C4-2B (cell line): ENCODE measurements around the gene SCTR.

Source experiments
- ZFX ChIP-seq: fragments of 450-650 bp; IDR thresholded peaks from 2 replicates; pipeline ENCODE4 v1.6.1; 2017
- TF ChIP-seq, protein P1 (sequence below): fragments of 450-650 bp; conservative IDR thresholded peaks from 2 replicates; pipeline ENCODE4 v1.5.1; 2017; ENCODE audit warnings: mild to moderate bottlenecking

DNA sequence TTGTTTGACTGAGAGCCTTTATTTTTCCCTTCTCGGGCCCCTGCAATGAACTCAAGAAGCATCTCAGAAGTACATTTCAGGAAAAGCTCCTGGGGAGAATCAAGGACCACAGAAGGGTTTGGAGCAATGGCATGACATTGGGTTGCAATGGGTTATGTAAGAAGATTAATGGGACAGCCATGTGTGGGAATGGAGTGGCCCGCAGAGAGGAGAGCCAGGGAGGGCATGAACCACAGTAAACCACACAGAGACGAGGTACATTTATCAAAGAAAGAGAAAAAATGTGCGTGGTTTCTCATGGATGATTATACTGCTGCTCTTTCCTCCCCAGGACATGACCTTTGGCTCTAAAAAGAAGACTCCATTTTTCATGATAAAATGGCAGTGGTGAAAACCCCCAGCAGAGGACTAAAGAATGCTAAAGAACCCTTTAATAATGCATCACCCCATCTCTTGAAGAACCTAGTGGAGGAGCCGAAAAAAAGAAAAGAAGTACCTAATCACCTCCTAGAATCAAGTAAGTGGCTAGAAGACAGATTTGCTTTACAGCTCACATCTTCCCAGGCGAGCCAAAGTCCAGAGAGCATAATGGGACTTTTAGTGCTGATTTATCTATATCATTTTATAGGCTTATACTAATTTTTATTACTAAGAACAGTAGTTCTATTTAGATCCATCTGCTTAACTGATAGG lies 21.6 kb upstream of the SCTR start:
- TF ChIP-seq, protein P1, sequence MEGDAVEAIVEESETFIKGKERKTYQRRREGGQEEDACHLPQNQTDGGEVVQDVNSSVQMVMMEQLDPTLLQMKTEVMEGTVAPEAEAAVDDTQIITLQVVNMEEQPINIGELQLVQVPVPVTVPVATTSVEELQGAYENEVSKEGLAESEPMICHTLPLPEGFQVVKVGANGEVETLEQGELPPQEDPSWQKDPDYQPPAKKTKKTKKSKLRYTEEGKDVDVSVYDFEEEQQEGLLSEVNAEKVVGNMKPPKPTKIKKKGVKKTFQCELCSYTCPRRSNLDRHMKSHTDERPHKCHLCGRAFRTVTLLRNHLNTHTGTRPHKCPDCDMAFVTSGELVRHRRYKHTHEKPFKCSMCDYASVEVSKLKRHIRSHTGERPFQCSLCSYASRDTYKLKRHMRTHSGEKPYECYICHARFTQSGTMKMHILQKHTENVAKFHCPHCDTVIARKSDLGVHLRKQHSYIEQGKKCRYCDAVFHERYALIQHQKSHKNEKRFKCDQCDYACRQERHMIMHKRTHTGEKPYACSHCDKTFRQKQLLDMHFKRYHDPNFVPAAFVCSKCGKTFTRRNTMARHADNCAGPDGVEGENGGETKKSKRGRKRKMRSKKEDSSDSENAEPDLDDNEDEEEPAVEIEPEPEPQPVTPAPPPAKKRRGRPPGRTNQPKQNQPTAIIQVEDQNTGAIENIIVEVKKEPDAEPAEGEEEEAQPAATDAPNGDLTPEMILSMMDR = no peak
- TF ChIP-seq ZFX = no peak
